GM21515 (cell line): ENCODE measurements around the gene RBM12.
"Not testable (repeated sequence)": the region's sequence is repeated elsewhere in the genome, so short reads cannot be mapped to it uniquely, and the experiment has no call there.

Experiments
- ATAC-seq: cut with Tn5 transposase; IDR thresholded peaks from one replicate; pipeline ENCODE4 v1.9.1; 2021; ENCODE audit not compliant: unreplicated experiment

RBM12 gene

GRCh38 chr20:35698298-35699126 is 33.8 kb upstream of the RBM12 start:
- ATAC-seq = peak; percentile 33

- ATAC-seq = no peak
Observed at GRCh38 chr20:35697696-35698297, 33.1 kb upstream of the RBM12 start.

GRCh38 chr20:35695978-35696377 is 31.3 kb upstream of the RBM12 start:
- ATAC-seq = no peak

GRCh38 chr20:35695245-35695749 is 30.6 kb upstream of the RBM12 start:
- ATAC-seq = no peak

GRCh38 chr20:35690265-35690664 is 25.6 kb upstream of the RBM12 start:
- ATAC-seq = no peak

GRCh38 chr20:35686872-35687271 is 22.2 kb upstream of the RBM12 start:
- not testable (repeated sequence) for ATAC-seq

- ATAC-seq = not testable (repeated sequence)
Observed at GRCh38 chr20:35685368-35685767, 20.7 kb upstream of the RBM12 start.

- ATAC-seq = no peak
Observed at GRCh38 chr20:35681960-35682359, 17.3 kb upstream of the RBM12 start.

- no peak for ATAC-seq
Observed at GRCh38 chr20:35680452-35681183, 15.9 kb upstream of the RBM12 start.

- no peak for ATAC-seq
Observed at GRCh38 chr20:35674921-35675320, 10.2 kb upstream of the RBM12 start.

GRCh38 chr20:35673884-35674283 is 9.2 kb upstream of the RBM12 start:
- no peak for ATAC-seq

- no peak for ATAC-seq
Observed at GRCh38 chr20:35669681-35670080, 5.0 kb upstream of the RBM12 start.

- ATAC-seq = no peak
Observed at GRCh38 chr20:35669221-35669620, 4.5 kb upstream of the RBM12 start.

- ATAC-seq = no peak
Observed at GRCh38 chr20:35665949-35666288, 1.2 kb upstream of the RBM12 start.

- peak; percentile 25 for ATAC-seq
Observed at GRCh38 chr20:35663516-35664465, 909 bp downstream of the RBM12 start.

- ATAC-seq = no peak
Observed at GRCh38 chr20:35662551-35662950, 2.1 kb downstream of the RBM12 start.

GRCh38 chr20:35661908-35662307 is 2.8 kb downstream of the RBM12 start:
- ATAC-seq = no peak

- no peak for ATAC-seq
Observed at GRCh38 chr20:35661053-35661452, 3.6 kb downstream of the RBM12 start.

GRCh38 chr20:35660122-35660937 is 4.4 kb downstream of the RBM12 start:
- no peak for ATAC-seq

GRCh38 chr20:35657271-35657670 is 7.4 kb downstream of the RBM12 start:
- ATAC-seq = no peak
